Suprapubic skin (tissue), 4 donors: ENCODE results near the gene CORO1C. TPM values are rescaled to one million over a fixed set of nuclear protein-coding genes. Genes with fewer than 3 reads are reported as not detected.
"Not testable (repeated sequence)": the region's sequence is repeated elsewhere in the genome, so short reads cannot be mapped to it uniquely, and the experiment has no call there.

Experiments used
- DNase-seq, 2 donors: peaks; one replicate each; pipeline ENCODE4 v3.0.0-alpha.2; 2019; ENCODE audit warnings: low spot score in 2 of 2
- H3K27ac ChIP-seq: fragments of 200-600 bp; sonication (generic); one replicate; pipeline ENCODE4 v1.5.1; 2019
- H3K27me3 ChIP-seq: fragments of 200-600 bp; sonication (generic); one replicate; pipeline ENCODE4 v1.5.1; 2019
- H3K36me3 ChIP-seq: fragments of 200-600 bp; sonication (generic); one replicate; pipeline ENCODE4 v1.5.1; 2019
- H3K4me1 ChIP-seq: fragments of 200-600 bp; sonication (generic); one replicate; pipeline ENCODE4 v1.5.1; 2019
- H3K4me3 ChIP-seq: fragments of 200-600 bp; sonication (generic); one replicate; pipeline ENCODE4 v1.5.1; 2019; ENCODE audit warnings: mild to moderate bottlenecking
- H3K9me3 ChIP-seq: fragments of 200-600 bp; sonication (generic); one replicate; pipeline ENCODE4 v1.5.1; 2019
- CTCF ChIP-seq, 2 donors: fragments of 200-600 bp in 1 of 2; fragments of 450-650 bp in 1 of 2; sonication (generic) in 1 of 2; IDR thresholded peaks; one replicate each; pipeline ENCODE4 v1.5.1; 2016 to 2019; ENCODE audit warnings: antibody characterized with exemption in 2 of 2, mild to moderate bottlenecking in 1 of 2, moderate library complexity in 1 of 2
- EP300 ChIP-seq: sonication (generic); formaldehyde crosslinking; IDR thresholded peaks from one replicate; pipeline ENCODE4 v1.6.1; 2017; ENCODE audit warnings: antibody characterized with exemption
- POLR2A ChIP-seq, 2 donors: fragments of 450-650 bp; IDR thresholded peaks; one replicate each; pipeline ENCODE4 v1.6.1; 2017; ENCODE audit warnings: antibody characterized with exemption in 2 of 2, mild to moderate bottlenecking in 2 of 2, moderate library complexity in 2 of 2
- POLR2AphosphoS5 ChIP-seq, 3 donors: sonication (generic); formaldehyde crosslinking; IDR thresholded peaks; one replicate each; pipeline ENCODE4 v1.6.1; 2017; ENCODE audit warnings: antibody characterized with exemption in 3 of 3
- WGBS: methylation state at CpG from one replicate; pipeline ENCODE4 v1.1.5; 2018; 5-methylcytosine and 5-hydroxymethylcytosine counted together
- total RNA-seq, 4 donors: library from RNA; depleted of rRNA; stranded (reverse); fragments of >200 nt; gene quantifications; one replicate each; pipeline ENCODE4 v1.1.0, GENCODE V29; 2016

The CORO1C gene
- total RNA-seq, 4 donors from 2014 or later, result 117 to 175 (median 142) TPM

- WGBS, result 88% methylated on average over 2 of the region's 5 CpGs
- TF ChIP-seq POLR2AphosphoS5 (IDR thresholded peaks at IDR 0.05) (no peak), CTCF (IDR thresholded peaks at IDR 0.05) (no peak), POLR2A (IDR thresholded peaks at IDR 0.05) (no peak), EP300 (no peak)
- Histone ChIP-seq H3K4me3 (no peak overlapping the region), H3K36me3 (no peaks in the 10 kb centered on the region), H3K9me3 (no peaks in the 10 kb centered on the region), H3K4me1 (peaks cover 6% of the 10 kb centered on the region), H3K27me3 (no peaks in the 10 kb centered on the region), H3K27ac (no peak overlapping the region)
- DNase-seq, result no peak
These were observed 14.3 kb upstream of the CORO1C start for GRCh38 chr12:108745641-108746040.

DNA sequence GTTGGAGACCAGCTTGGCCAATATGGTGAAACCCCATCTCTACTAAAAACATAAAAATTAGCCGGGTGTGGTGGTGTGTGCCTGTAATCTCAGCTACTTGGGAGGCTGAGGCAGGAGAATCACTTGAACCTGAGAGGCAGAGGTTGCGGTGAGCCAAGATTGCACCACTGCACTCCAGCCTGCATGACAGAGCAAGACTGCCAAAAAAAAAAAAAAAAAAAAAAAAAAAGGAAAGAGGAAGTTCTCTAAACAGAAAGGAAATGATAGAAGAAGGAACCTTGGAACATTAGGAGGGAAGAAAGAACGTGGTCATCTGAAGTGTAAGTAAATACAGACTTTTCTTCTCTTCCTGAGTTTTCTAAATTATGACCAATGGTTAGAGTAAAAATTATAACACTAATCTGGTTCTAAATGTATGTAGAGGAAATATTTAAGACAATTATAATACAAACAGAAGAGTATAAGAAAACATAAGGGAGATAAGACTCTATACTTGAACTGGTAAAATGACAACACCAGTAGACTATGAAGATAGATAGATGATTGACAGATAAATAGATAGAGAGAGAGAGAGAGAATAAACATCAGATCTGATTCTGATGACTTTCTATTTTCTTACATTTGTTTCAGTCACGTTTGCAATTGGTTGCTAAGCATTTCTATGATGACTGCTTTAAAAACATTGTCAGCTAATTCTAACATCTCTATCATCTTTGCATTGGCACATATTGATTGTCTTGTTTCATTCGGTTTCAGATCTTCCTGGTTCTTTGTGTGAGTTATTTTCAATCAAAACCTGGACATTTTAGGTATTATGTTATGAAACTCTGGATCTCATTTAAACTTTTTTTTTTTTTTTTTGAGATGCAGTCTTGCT, 12.9 kb upstream of the CORO1C start:
- WGBS, result 63% methylated on average over 5 of the region's 5 CpGs
- Histone ChIP-seq H3K4me1 (no peaks in the 10 kb centered on the region), H3K27me3 (no peaks in the 10 kb centered on the region), H3K27ac (no peak overlapping the region), H3K36me3 (no peaks in the 10 kb centered on the region), H3K4me3 (no peak overlapping the region), H3K9me3 (no peaks in the 10 kb centered on the region)
- TF ChIP-seq POLR2AphosphoS5 (IDR thresholded peaks at IDR 0.05), result no peak
- no peak for DNase-seq

DNA sequence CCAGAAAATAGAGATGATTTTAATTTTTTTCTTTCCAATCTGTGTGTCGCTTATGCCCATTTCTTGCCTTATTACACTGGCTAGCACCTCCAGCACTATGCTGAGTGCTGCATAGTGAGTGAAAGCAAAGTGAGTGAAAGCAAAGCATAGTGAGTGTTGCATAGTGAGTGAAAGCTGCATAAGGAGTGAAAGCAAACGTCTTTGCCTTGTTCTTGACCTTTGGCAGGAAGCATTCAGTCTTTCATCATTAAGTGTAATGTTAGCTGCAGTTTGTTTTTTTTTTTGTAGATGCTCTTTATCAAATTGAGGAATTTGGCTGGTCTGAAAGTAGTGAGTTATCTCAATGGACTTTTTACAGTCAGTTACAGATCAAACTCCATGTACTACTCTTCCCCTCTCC, 6.9 kb upstream of the CORO1C start:
- DNase-seq, result no peak
- Histone ChIP-seq H3K27ac (no peak overlapping the region), H3K4me3 (no peak overlapping the region), H3K4me1 (peaks cover 11% of the 10 kb centered on the region), H3K36me3 (no peaks in the 10 kb centered on the region), H3K27me3 (no peaks in the 10 kb centered on the region), H3K9me3 (no peaks in the 10 kb centered on the region)
- 67% methylated on average over 2 of the region's 2 CpGs for WGBS
- TF ChIP-seq CTCF (IDR thresholded peaks at IDR 0.05) (no peak), EP300 (no peak), POLR2AphosphoS5 (IDR thresholded peaks at IDR 0.05) (no peak), POLR2A (IDR thresholded peaks at IDR 0.05) (no peak)

DNA sequence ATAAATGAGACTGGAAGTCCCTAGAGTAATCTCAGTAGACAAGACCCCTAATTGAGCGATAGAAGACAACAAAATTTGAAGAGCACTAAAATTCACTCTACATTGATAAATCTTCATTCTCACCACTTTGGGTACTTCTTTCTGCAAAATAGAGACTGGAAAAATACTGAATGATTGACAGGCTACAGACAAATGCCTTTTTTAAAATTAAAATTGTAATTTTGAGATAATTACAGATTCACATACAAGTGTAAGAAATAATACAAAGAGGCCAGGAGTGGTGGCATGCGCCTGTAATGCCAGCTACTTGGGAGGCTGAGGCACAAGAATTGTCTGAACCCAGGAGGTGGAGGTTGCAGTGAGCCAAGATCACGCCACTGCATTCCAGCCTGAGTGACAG, 4.5 kb upstream of the CORO1C start:
- Histone ChIP-seq H3K4me3 (no peak overlapping the region), H3K27me3 (no peaks in the 10 kb centered on the region), H3K36me3 (no peaks in the 10 kb centered on the region), H3K9me3 (no peaks in the 10 kb centered on the region), H3K27ac (no peak overlapping the region), H3K4me1 (peaks cover 20% of the 10 kb centered on the region)
- 90% methylated on average over 3 of the region's 3 CpGs for WGBS
- DNase-seq, result peak in 1 of 2 donors; percentile 11
- TF ChIP-seq EP300 (no peak), CTCF (IDR thresholded peaks at IDR 0.05) (no peak), POLR2AphosphoS5 (IDR thresholded peaks at IDR 0.05) (no peak), POLR2A (IDR thresholded peaks at IDR 0.05) (no peak)

GRCh38 chr12:108734200-108734906, 3.0 kb upstream of the CORO1C start:
- Histone ChIP-seq H3K36me3 (no peaks in the 10 kb centered on the region), H3K4me1 (peaks cover 29% of the 10 kb centered on the region)
- 44% methylated on average over 9 of the region's 9 CpGs for WGBS

GRCh38 chr12:108733230-108733531, 1.9 kb upstream of the CORO1C start:
- H3K9me3 ChIP-seq, H3K4me3 ChIP-seq, H3K27me3 ChIP-seq, H3K36me3 ChIP-seq, DNase-seq: not testable (repeated sequence)
- H3K4me1 ChIP-seq, result peaks cover 41% of the 10 kb centered on the region
- peak overlapping the region; percentile 100 for H3K27ac ChIP-seq
- 90% methylated on average over 6 of the region's 6 CpGs for WGBS

More at GRCh38 chr12:108734200-108734906, 3.0 kb upstream of the CORO1C start:
- TF ChIP-seq POLR2A (IDR thresholded peaks at IDR 0.05) (no peak), CTCF (IDR thresholded peaks at IDR 0.05) (no peak), EP300 (no peak), POLR2AphosphoS5 (IDR thresholded peaks at IDR 0.05) (no peak)
- no peaks in the 10 kb centered on the region for H3K9me3 ChIP-seq
- H3K27me3 ChIP-seq, result no peaks in the 10 kb centered on the region
- peak in 1 of 2 donors; percentile 55 for DNase-seq
- no peak overlapping the region for H3K4me3 ChIP-seq
- peak overlapping the region; percentile 45 for H3K27ac ChIP-seq
